Measurements from ENCODE around the gene HELZ2. TPM values are rescaled to one million over a fixed set of nuclear protein-coding genes. Genes with fewer than 3 reads are reported as not detected.

Gene HELZ2
- total RNA-seq, 1 donor from 2014 or later = 48.8 TPM

DNA sequence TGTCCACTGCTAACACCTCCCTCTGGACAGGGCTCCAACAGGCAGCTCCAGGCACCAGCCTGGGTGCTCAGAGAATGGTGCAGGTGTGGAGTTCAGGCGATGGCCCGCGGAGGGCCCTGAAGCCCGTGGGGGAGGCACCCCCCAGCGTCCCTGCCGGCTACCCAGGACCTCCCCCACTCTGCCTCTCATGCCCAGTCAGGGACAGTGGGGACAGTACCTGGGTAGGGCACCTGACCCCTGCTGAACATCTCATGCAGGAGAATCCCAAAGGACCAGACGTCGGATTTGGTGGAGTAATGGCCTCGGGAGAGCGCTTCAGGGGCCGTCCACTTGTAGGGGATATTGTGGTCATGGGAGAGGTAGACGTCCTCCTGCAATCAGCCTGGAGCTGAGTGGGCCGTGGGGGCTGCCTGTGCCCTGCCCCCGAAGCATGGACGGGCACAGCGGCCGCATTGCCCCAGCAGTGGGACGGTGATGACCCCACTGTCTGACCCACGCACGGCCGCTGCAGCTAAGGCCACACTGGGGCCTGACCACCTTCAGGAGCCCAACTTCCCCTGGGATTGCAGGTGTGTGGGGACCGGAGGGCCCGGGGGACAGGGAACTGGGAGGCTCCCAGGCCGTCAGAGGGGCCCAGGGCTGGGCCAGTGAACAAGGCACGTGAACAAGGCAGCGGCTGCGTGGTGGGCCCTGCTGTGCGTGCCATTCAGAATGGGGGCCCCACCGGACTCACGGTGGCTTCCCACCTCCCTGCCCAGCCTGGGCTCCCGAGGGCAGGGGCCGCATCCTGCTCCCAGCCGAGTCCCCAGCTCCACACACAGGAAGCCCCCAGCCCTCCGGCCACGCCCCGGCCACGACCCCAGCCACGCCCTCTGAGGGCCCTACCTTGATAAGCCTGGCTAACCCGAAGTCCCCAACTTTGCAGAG, 43.9 kb downstream of the HELZ2 start:
- DNase-seq (ENCODE audit: low read depth) = no peak
- TF ChIP-seq, protein P1, sequence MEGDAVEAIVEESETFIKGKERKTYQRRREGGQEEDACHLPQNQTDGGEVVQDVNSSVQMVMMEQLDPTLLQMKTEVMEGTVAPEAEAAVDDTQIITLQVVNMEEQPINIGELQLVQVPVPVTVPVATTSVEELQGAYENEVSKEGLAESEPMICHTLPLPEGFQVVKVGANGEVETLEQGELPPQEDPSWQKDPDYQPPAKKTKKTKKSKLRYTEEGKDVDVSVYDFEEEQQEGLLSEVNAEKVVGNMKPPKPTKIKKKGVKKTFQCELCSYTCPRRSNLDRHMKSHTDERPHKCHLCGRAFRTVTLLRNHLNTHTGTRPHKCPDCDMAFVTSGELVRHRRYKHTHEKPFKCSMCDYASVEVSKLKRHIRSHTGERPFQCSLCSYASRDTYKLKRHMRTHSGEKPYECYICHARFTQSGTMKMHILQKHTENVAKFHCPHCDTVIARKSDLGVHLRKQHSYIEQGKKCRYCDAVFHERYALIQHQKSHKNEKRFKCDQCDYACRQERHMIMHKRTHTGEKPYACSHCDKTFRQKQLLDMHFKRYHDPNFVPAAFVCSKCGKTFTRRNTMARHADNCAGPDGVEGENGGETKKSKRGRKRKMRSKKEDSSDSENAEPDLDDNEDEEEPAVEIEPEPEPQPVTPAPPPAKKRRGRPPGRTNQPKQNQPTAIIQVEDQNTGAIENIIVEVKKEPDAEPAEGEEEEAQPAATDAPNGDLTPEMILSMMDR (conservative IDR thresholded peaks at IDR 0.05; ENCODE audit: low read depth, low read length) = no peak
- no peak overlapping the region for H3K4me3 ChIP-seq (ENCODE audit: low read depth, low read length)

DNA sequence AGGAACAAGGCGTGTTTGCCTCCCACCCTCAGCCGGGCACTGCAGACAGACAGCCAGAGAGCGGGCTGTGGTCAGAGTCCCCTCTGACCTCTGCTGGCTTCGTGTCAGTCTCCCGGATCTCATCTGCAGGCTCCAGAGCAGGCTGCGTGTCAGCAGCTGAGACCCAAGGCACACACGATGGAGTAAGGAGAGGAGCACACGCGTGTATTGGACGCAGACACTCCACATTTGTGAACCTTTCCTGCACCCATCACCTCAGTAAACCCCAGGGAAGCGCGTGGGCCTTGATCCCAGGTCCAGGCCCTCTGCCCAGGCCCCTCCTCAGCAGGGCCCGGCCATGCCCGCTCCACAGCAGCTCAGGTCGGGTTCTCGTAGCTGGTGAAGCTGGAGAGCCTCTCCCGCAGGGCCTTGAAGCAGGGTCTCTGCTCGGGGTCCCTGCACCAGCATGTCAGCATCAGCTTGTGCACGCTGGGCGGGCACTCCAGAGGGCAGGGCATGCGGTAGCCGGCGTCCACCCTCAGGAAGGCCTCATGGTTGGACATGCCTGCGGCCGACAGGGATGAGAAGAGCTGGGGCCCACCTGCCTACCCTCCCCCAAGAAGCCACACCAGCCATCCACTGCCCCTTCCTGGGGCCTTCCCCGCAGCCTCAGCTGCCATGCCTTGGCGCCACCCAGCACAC, 44.7 kb downstream of the HELZ2 start:
- TF ChIP-seq, protein P1 (conservative IDR thresholded peaks at IDR 0.05; ENCODE audit: low read depth, low read length) = no peak
- H3K4me3 ChIP-seq (ENCODE audit: low read depth, low read length) = no peak overlapping the region
- no peak for DNase-seq (ENCODE audit: low read depth)

DNA sequence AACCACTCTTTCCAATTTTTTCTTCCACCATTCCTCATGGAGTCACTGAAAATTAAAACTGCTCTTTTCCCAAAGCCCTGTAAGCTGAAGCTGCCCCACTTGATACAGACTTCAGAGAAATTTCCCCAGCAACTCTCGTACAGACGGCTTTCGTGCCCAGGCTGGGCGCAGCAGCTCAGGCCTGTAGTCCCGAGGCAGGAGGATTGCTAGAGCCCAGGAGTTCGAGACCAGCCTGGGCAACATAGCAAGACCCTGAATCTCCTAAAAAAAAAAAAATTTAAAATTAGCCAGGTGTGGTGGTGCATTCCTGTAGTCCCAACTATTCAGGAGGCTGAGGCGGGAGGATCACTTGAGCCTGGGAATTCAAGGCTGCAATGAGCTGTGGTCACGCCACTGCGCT, 46.9 kb downstream of the HELZ2 start:
- TF ChIP-seq, protein P1 (conservative IDR thresholded peaks at IDR 0.05; ENCODE audit: low read depth, low read length) = no peak
- no peak overlapping the region for H3K4me3 ChIP-seq (ENCODE audit: low read depth, low read length)
- DNase-seq (ENCODE audit: low read depth) = no peak

DNA sequence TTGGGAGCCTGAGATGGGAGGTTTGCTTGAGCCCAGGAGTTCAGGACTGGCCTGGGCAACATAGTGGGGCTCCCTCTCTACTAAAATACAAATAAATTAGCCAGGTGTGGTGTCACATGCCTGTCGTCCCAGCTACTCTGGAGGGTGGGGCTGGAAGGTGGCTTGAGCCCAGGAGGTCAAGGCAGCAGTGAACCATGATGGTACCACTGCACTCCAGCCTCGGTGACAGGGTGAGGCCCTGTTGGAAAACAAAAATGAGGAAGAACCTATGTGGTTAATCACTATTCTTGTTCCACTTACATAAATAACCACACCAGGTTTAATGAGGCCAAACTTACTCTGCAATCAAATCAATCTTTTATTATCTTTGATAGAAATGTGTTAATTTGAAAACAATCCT, 48.1 kb downstream of the HELZ2 start:
- H3K4me3 ChIP-seq (ENCODE audit: low read depth, low read length) = no peak overlapping the region
- TF ChIP-seq, protein P1 (conservative IDR thresholded peaks at IDR 0.05; ENCODE audit: low read depth, low read length) = no peak
- DNase-seq (ENCODE audit: low read depth) = no peak

DNA sequence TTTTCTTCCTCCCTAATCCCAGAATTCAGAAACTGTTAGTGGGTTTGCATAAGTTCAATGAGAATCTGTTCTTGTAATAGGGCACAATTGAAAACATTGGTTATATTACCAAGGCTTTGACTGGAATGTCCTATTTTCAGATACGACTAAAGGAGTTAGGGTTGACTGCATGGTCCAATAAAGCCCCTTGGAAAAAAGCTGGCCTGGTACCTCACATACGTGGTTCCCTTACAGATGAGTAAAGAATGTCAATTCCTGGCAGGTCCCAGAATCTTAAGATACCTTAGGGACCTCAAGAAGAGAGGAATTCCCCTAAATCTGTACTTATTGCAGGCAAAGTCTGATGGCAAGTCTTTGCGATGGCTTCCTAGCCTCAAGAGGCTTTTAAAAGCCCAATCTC, 48.9 kb downstream of the HELZ2 start:
- no peak for DNase-seq (ENCODE audit: low read depth)
- H3K4me3 ChIP-seq (ENCODE audit: low read depth, low read length) = no peak overlapping the region
- TF ChIP-seq, protein P1 (conservative IDR thresholded peaks at IDR 0.05; ENCODE audit: low read depth, low read length) = no peak

Other genes starting within 250 kb of the HELZ2 start
- gene CHRNA4, start 212.9 kb downstream of the HELZ2 start, total RNA-seq = not detected in 2 replicates
- 0.14 TPM in 1 of 2 replicates, not detected in the other for gene KCNQ2, start 101.6 kb downstream of the HELZ2 start, total RNA-seq
- gene EEF1A2, start 75.2 kb downstream of the HELZ2 start, total RNA-seq = 1.2 and 20.0 TPM in 2 replicates
- gene PPDPF, start 53.5 kb downstream of the HELZ2 start, total RNA-seq = 99.3 and 247 TPM in 2 replicates
- gene PTK6, start 36.9 kb downstream of the HELZ2 start, total RNA-seq = not detected in 2 replicates
- gene SRMS, start 26.5 kb downstream of the HELZ2 start, total RNA-seq = not detected in 2 replicates
- gene FNDC11, start 20.1 kb downstream of the HELZ2 start, total RNA-seq = 1.7 TPM in 2 replicates
- 10.5 and 10.7 TPM in 2 replicates for gene GMEB2, start 52.9 kb upstream of the HELZ2 start, total RNA-seq
- 64.5 and 112 TPM in 2 replicates for gene STMN3, start 79.2 kb upstream of the HELZ2 start, total RNA-seq
- gene RTEL1, start 84.1 kb upstream of the HELZ2 start, total RNA-seq = 26.5 and 29.1 TPM in 2 replicates
- 509 and 817 TPM in 2 replicates for gene TNFRSF6B, start 122.4 kb upstream of the HELZ2 start, total RNA-seq
- 42.1 and 49.0 TPM in 2 replicates for gene ARFRP1, start 133.7 kb upstream of the HELZ2 start, total RNA-seq
- 36.5 and 57.2 TPM in 2 replicates for gene ZGPAT, start 133.8 kb upstream of the HELZ2 start, total RNA-seq
- 6.5 and 19.1 TPM in 2 replicates for gene LIME1, start 162.4 kb upstream of the HELZ2 start, total RNA-seq
- gene SLC2A4RG, start 165.5 kb upstream of the HELZ2 start, total RNA-seq = 91.5 and 91.9 TPM in 2 replicates